CD14-positive monocyte (primary cell): Measurements from ENCODE around the gene ARVCF. TPM values are rescaled to one million over a fixed set of nuclear protein-coding genes. Genes with fewer than 3 reads are reported as not detected.

Experiments
- DNase-seq, 3 donors: peaks; one replicate each; pipeline ENCODE4 v3.0.0-alpha.2; 2011 to 2022
- H2AFZ ChIP-seq: 2 replicates; pipeline ENCODE4 v1.6.0; 2012; ENCODE audit warnings: mild to moderate bottlenecking, low read depth, low read length, inconsistent platforms; ENCODE audit not compliant: insufficient read depth, poor library complexity, severe bottlenecking
- H3K27ac ChIP-seq, 2 donors: 1 replicate in 1 of 2; 2 replicates in 1 of 2; pipeline ENCODE4 v1.5.1; 2012 to 2013; ENCODE audit warnings: low read length in 2 of 2, control low read depth in 1 of 2, inconsistent platforms in 1 of 2, low read depth in 1 of 2, mild to moderate bottlenecking in 1 of 2
- H3K27me3 ChIP-seq, 2 donors: one replicate each; pipeline versions ENCODE4 v1.6.0 to v1.6.1; 2011 to 2013; ENCODE audit warnings: low read length in 2 of 2; ENCODE audit not compliant: control insufficient read depth in 2 of 2, insufficient read depth in 2 of 2
- H3K36me3 ChIP-seq, 2 donors: replicated peaks in 1 of 2; 1 replicate in 1 of 2; 2 replicates in 1 of 2; pipeline versions ENCODE4 v1.5.1 to v1.6.1; 2012 to 2013; ENCODE audit warnings: low read length in 2 of 2, control low read depth in 1 of 2, inconsistent platforms in 1 of 2, mild to moderate bottlenecking in 1 of 2; ENCODE audit not compliant: insufficient read depth in 2 of 2, control insufficient read depth in 1 of 2
- H3K4me1 ChIP-seq, 2 donors: 1 replicate in 1 of 2; 2 replicates in 1 of 2; pipeline versions ENCODE4 v1.5.1 to v1.6.1; 2012 to 2013; ENCODE audit warnings: low read length in 2 of 2, control low read depth in 1 of 2, inconsistent platforms in 1 of 2, mild to moderate bottlenecking in 1 of 2, moderate library complexity in 1 of 2; ENCODE audit not compliant: insufficient read depth in 2 of 2, control insufficient read depth in 1 of 2
- H3K4me2 ChIP-seq: replicated peaks from 2 replicates; pipeline ENCODE3; 2012; ENCODE audit warnings: low read length, moderate library complexity, mild to moderate bottlenecking; ENCODE audit not compliant: poor library complexity, severe bottlenecking; ENCODE audit errors: extremely low read depth
- H3K4me3 ChIP-seq, 3 experiments: fragments of 200-600 bp in 1 of 3; sonication (generic) in 1 of 3; replicated peaks in 1 of 3; 1 replicate in 2 of 3; 2 replicates in 1 of 3; pipeline ENCODE4 v1.5.1; 2011 to 2013; ENCODE audit warnings: low read length in 3 of 3, mild to moderate bottlenecking in 3 of 3, control low read depth in 2 of 3, low read depth in 2 of 3, inconsistent platforms in 1 of 3, moderate library complexity in 1 of 3
- H3K79me2 ChIP-seq: 2 replicates; pipeline ENCODE4 v1.6.0; 2012; ENCODE audit warnings: mild to moderate bottlenecking, control low read depth, inconsistent platforms, low read length, moderate library complexity; ENCODE audit not compliant: insufficient read depth
- H3K9ac ChIP-seq: 2 replicates; pipeline ENCODE4 v1.6.0; 2017; ENCODE audit warnings: low read length, mild to moderate bottlenecking; ENCODE audit not compliant: insufficient read depth, poor library complexity, severe bottlenecking
- H3K9me3 ChIP-seq, 2 donors: replicated peaks in 1 of 2; 1 replicate in 1 of 2; 2 replicates in 1 of 2; pipeline versions ENCODE4 v1.5.1 to v1.6.1; 2012 to 2013; ENCODE audit warnings: low read length in 2 of 2, control low read depth in 1 of 2; ENCODE audit not compliant: control insufficient read depth in 1 of 2, insufficient read depth in 1 of 2
- H4K20me1 ChIP-seq: 2 replicates; pipeline ENCODE4 v1.6.0; 2012; ENCODE audit warnings: mild to moderate bottlenecking, low read length, control low read depth, moderate library complexity; ENCODE audit not compliant: insufficient read depth
- H3K27ac Mint-ChIP-seq, 7 donors: one replicate each; pipeline ENCODE4 v1.8.0; 2020; ENCODE audit warnings: mild to moderate bottlenecking in 7 of 7, mixed read lengths in 7 of 7, moderate library complexity in 6 of 7, inconsistent platforms in 2 of 7
- H3K27me3 Mint-ChIP-seq, 3 donors: one replicate each; pipeline ENCODE4 v1.8.0; 2021 to 2022; ENCODE audit warnings: low read depth in 3 of 3, mild to moderate bottlenecking in 3 of 3, mixed read lengths in 3 of 3, moderate library complexity in 3 of 3, inconsistent platforms in 1 of 3
- H3K36me3 Mint-ChIP-seq, 2 donors: one replicate each; pipeline ENCODE4 v1.8.0; 2020; ENCODE audit warnings: mixed read lengths in 2 of 2, inconsistent platforms in 1 of 2, mild to moderate bottlenecking in 1 of 2
- H3K4me1 Mint-ChIP-seq: one replicate; pipeline ENCODE4 v1.8.0; 2020; ENCODE audit warnings: mild to moderate bottlenecking, mixed read lengths
- H3K4me3 Mint-ChIP-seq, 2 donors: one replicate each; pipeline ENCODE4 v1.8.0; 2020; ENCODE audit warnings: mild to moderate bottlenecking in 2 of 2, mixed read lengths in 2 of 2, moderate library complexity in 1 of 2
- H3K9me3 Mint-ChIP-seq, 7 donors: one replicate each; pipeline ENCODE4 v1.8.0; 2020 to 2022; ENCODE audit warnings: mixed read lengths in 7 of 7, mild to moderate bottlenecking in 6 of 7, moderate library complexity in 6 of 7, inconsistent platforms in 2 of 7
- CTCF ChIP-seq: fragments of 200-600 bp; IDR thresholded peaks from one replicate; pipeline ENCODE4 v1.8.0; 2022; ENCODE audit warnings: antibody characterized with exemption, mild to moderate bottlenecking
- WGBS: methylation state at CpG from one replicate; pipeline ENCODE4 v1.1.5; 2013; ENCODE audit warnings: missing lambda C conversion rate; ENCODE audit not compliant: insufficient coverage; 5-methylcytosine and 5-hydroxymethylcytosine counted together
- intact Hi-C, 2 donors: fragments of 100-400 bp; cut with micrococcal nuclease; formaldehyde crosslinking; loops; one replicate each; pipeline versions ENCODE4 v1.15.0 to v1.15.1; 2023
- polyA plus RNA-seq, 3 donors: library from polyadenylated mRNA; depleted of rRNA in 1 of 3; unstranded in 2 of 3; stranded (reverse) in 1 of 3; fragments of 300-500 nt in 2 of 3; fragments of >200 nt in 1 of 3; fragmentation: Illumina TruSeq in 2 of 3; gene quantifications; 1 replicate in 2 of 3; 2 replicates in 1 of 3; pipeline ENCODE4 v1.2.3, GENCODE V29; 2012 to 2021

The ARVCF gene
- polyA plus RNA-seq, 3 donors: 0.31 to 2.6 (median 0.44) TPM

DNA sequence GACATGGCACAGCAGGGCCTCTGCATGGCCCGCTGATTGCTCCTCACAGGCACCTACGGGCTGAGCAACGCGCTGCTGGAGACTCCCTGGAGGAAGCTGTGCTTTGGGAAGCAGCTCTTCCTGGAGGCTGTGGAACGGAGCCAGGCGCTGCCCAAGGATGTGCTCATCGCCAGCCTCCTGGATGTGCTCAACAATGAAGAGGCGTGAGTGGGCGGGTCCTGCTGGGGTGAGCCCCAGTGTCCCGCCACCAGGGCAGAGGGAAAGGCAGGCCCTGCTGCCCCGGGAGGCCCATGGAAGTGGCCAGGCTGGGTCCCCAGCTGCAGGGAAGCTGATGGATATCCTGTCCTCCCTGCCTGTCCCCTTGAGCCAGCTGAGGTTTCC, 44.8 kb upstream of the ARVCF start:
- Mint-ChIP-seq H3K4me3 (no peak overlapping the region), H3K9me3 (no peaks in the 10 kb centered on the region), H3K27me3 (no peaks in the 10 kb centered on the region), H3K4me1 (no peaks in the 10 kb centered on the region), H3K36me3 (peaks cover 67 to 90% of the 10 kb centered on the region in 2 donors), H3K27ac (no peak overlapping the region)
- TF ChIP-seq CTCF: no peak
- peaks cover 51% of the 10 kb centered on the region for H4K20me1 ChIP-seq
- H3K4me2 ChIP-seq: no peak overlapping the region
- no peaks in the 10 kb centered on the region for H3K4me1 ChIP-seq
- no peak overlapping the region for H3K4me3 ChIP-seq
- H3K27ac ChIP-seq: no peak overlapping the region
- no peak overlapping the region for H2AFZ ChIP-seq
- 94% methylated on average over 11 of the region's 11 CpGs for WGBS
- H3K36me3 ChIP-seq: peaks cover 70 to 93% of the 10 kb centered on the region in 2 donors
- no peaks in the 10 kb centered on the region for H3K79me2 ChIP-seq
- H3K9me3 ChIP-seq: no peaks in the 10 kb centered on the region
- no peak overlapping the region for H3K9ac ChIP-seq
- intact Hi-C loops: no loop called here
- no peaks in the 10 kb centered on the region for H3K27me3 ChIP-seq
- no peak for DNase-seq

GRCh38 chr22:20060700-20061480, 44.3 kb upstream of the ARVCF start:
- Histone ChIP-seq H3K27me3 (no peaks in the 10 kb centered on the region), H3K4me2 (no peak overlapping the region), H3K9ac (no peak overlapping the region), H3K4me1 (no peaks in the 10 kb centered on the region), H3K4me3 (no peak overlapping the region), H3K36me3 (peaks cover 76 to 97% of the 10 kb centered on the region in 2 donors), H4K20me1 (peaks cover 57% of the 10 kb centered on the region), H3K79me2 (no peaks in the 10 kb centered on the region), H3K9me3 (no peaks in the 10 kb centered on the region), H3K27ac (no peak overlapping the region), H2AFZ (no peak overlapping the region)
- Mint-ChIP-seq H3K4me3 (no peak overlapping the region), H3K9me3 (no peaks in the 10 kb centered on the region), H3K4me1 (no peaks in the 10 kb centered on the region), H3K27ac (no peak overlapping the region), H3K36me3 (peaks cover 73 to 94% of the 10 kb centered on the region in 2 donors), H3K27me3 (no peaks in the 10 kb centered on the region)
- DNase-seq: no peak
- intact Hi-C loops: no loop called here
- 96% methylated on average over 7 of the region's 10 CpGs for WGBS
- TF ChIP-seq CTCF: no peak
